ENCODE measurements around the gene IL1RN.
A peak's percentile ranks its signal among the peaks of the same experiment; 100 is the strongest.
"Not testable (repeated sequence)": the region's sequence is repeated elsewhere in the genome, so short reads cannot be mapped to it uniquely, and the experiment has no call there.

Gene IL1RN, protein sequence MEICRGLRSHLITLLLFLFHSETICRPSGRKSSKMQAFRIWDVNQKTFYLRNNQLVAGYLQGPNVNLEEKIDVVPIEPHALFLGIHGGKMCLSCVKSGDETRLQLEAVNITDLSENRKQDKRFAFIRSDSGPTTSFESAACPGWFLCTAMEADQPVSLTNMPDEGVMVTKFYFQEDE

DNA sequence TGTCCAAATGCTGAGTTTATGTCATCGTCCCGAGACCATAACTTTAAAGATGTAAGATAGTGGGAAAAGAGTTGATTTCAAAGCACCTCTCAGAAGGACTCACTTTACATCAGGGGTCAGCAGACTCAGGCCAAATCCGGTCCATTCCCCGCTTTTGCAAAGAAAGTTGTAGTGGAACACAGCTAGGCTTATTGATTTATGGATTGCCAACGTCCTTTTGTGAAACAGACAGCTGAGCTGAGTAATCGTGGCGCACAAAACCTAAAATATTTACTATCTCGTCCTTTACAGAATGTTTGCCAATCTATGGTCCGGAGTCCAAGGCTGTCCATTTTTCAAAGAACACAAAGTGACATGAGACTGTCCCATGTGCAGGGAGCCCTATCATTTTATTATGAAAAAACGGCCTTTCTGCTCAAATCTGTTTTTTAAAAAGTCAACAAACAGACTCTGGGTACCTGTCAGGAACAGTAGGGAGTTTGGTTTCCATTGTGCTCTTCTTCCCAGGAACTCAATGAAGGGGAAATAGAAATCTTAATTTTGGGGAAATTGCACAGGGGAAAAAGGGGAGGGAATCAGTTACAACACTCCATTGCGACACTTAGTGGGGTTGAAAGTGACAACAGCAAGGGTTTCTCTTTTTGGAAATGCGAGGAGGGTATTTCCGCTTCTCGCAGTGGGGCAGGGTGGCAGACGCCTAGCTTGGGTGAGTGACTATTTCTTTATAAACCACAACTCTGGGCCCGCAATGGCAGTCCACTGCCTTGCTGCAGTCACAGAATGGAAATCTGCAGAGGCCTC is at the start of gene IL1RN:
TSS of gene IL1RN (plus strand) at position 754 of the 801 bp plus-strand sequence. CDS start at position 781, 27 bp downstream.
- no peak for DNase-seq

DNA sequence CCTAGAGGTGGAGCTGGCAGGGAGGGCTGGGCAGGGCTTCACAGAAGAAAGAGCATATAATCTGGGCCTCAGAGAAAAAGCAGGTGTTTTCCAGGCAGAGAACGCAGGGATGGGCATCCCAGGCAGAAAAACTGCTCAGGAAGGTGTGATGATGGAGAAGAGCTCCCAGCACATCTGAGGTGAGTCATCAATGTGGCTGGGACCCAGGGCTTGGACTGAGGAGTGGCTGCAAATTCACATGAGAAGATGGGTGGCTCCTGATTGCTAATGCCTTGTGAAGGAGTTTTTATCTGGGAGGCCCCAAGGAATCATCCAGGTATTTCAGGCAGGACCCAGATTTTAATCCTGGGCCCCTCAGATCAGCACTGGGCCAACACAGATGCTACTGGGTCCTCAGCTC is 49.5 kb upstream of the IL1RN start:
- no peak for DNase-seq

DNA sequence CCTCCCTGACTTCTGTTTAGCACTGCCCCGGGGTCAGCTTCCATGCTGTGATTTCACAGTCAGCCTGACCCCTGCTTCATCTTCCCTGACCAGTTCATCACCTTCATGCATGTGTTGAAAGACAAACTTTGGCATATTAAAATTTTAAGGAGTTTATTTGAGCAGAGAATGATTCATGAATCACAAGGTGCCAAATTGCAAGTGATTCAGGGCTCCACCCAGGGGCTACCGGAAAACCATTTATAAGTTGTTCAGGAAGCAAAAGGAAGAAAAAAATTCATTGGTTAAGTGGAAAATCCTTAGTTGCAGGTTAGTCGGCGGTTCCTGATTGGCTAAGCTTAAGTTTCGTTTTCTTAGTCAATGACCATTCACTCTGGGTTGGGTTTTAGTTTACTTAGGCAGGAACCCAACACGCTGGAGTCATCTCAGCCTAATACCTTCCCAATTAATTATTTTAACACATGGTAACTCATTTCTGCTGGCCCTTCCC is 49.0 kb upstream of the IL1RN start:
- DNase-seq, result no peak

DNA sequence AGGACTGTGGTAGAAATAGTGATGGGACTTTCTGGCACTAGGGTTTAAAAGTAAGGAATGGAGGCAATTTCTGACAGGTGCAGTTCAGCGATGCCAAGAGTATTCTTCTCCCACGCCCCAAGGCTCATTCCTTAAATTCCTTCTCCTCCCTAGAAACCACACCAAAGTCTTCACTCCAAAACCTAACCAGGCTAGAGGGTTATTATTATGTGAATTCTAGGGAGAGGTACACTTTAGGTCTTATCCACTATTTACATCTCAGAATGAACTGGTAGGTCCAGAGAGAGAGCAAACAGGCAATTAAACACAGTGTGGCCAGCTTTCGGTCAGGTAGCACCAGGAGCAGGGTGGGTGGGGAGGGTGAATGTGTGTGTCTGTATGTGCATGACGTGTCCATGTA is 48.3 kb upstream of the IL1RN start:
- DNase-seq, result no peak

DNA sequence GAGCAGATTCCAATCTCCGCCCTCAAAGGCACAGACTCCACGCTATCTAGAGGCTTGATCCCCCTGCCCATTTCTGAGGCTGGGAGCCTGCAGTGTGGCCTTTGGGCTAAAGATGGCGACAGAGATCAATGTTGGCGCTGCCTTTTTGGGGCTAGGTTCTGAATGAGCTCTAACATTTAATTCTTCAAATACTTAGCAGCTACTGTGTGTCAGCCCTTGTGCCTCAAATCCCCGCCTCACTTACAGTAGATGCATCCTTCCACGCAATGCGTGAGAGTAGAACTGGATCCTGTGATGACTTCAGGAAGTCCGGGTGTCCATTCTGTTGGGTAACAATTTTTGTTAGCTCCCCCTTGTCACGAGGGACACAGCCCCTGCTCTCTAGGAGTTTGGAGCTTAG is 47.3 kb upstream of the IL1RN start:
- DNase-seq, result peak; percentile 1 to 38

DNA sequence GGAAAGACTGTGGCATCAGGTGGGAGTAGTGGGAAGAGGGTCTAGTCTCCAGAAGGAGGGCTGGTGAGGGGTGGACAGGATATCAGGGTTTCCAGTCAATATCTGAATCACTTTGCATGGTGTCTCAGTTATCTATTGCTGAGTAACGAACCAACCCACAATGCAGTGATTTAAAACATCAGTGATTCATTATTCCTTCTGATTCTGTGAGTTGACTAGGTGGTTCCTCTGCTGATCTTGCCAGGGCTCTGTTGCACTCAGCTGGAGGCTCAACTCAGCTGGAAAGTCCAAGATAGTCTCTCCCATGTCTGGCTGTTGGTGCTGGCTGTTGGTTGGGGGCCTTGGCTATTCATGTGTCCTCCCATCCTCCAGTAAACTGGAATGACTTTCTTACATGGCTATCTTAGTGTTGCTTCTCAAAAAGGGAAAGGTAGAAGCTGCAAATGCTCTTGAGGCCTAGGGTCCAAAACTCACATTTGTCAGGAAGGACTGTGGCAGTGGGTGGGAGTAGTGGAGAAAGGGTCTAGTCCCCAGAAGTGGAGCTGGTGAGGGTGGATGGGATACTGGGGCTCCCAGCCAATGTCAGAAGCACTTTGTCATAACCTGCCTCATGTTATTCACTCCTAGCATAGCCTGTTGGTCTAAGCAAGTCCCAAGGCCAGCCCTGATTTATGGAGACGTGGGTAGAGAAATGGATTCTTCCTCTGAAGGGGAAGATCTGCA is 45.7 kb upstream of the IL1RN start:
- DNase-seq, result no peak

DNA sequence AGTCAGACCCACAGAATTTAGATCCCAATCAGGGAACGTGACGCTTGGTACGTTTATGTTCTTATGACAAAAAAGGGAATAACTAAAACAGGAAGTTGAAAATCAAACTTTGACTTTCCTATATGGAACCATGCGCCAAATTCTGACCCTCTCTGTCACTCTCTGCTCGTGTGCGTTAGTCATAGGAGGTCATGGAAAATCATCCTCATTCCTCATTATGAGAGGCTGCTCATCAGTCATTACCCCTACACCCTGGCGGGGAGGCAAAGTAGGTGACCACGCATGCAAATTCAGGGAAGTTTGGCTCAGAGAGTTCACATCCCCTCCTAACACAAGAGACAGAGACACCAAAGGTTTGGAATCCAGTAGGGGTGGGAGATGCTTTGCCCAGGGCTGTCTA is 44.1 kb upstream of the IL1RN start:
- DNase-seq, result no peak

DNA sequence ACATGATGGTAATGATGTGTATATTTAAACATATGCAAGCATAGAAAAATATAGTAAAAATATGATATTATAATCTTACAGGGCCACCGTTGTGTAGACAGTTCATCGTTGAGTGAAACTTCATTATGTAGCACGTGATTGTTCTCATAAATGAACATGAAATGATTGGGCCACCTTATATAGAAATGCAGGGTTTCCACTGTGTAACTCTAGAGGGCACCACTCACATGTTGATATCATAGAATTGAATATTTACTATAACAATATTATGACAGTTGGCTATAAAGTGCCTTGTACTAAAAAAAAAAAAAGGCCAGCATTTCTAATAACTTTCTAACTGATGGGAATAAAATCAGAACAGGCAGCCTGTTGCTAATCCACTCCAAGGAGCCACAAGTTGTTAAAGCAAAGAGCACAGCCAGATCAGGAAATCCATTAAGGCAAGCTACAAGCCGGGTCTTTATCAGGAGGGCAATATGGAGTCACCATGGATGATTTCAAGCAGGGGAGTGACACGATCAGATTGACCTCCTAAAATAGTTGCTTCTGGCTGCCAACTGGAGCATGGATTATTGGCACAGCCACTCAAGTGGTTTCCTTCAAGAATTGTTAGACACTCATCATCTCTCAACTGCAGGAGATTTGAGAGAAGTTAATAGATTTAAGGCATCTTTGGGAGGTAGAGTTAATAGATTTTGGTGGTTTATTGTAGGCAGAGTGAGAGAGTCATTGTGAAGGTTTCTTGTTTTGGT is 43.0 kb upstream of the IL1RN start:
- no peak for DNase-seq

DNA sequence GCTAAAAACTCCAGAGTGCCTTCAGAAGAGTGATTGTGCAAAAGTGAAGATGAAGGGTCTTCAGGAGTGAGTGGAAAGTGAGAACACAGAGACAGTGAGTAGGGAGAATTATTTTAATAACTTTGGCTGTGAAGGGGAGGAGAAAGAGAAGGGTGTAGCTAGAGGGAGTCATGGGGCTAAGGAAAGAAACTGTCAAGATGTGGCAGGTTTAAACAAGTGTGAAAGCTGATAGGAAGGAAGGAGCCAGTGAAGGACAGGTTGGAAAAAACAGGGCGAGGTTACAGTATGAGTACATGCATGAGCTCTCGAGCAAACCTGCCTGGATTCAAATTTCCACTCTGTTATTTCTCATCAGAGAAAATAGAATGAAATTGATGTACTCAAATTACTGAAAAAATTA is 41.9 kb upstream of the IL1RN start:
- DNase-seq, result no peak

DNA sequence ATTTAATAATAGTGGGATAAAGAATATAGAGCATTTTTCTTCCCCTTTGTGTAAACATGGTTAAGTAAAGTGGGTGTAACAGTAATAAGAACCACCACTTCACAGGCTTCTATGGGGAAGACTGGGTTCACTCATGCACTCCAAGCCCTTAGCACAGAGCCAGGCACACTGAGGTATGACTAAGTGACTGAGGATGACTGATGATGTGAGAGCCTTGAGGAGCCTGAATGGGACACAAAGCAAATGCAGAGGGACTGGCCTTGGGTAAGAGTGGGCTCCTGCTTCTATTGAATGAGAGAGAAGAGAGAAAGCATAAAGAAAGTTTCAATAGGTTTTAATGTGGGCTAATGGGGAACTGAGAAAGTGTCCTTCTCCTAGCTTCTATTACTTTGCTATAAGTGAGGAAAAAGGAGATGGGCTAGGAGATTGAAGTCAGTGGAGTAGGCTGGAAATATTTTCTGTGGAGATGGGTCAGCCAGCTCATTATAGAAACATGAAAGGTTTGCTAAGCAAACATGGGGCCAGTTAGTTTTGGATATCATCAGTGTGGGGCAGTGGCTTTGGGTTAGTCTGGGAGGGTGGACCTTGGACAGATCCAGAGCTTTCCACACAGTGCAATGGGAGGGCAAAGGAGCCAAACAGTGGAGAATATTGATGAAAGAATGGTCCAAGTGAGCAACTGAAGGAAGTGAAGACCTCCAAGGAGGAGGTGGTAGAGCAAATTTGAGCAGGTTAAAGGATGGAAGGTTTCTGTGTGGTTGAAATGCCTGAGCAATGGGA is 39.0 kb upstream of the IL1RN start:
- DNase-seq, result no peak

DNA sequence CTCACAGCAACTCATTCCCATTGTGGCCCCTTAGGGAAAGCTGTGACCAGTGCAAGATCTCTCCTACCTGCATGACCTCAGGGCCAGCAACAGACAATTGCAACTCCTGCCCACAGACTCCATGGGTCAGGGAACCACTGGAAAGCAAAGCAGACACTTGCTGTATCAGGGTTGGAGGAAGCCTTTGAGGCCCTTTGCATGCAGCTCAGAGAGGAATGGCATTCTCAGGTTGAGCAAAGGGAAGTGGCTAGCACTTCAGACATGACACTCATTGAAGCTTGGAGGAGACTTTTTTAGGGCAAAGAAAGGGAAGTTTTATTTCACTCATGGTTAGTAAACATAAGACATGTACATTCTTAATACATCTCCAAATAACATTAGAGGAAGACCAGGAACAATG is 37.5 kb upstream of the IL1RN start:
- no peak for DNase-seq

DNA sequence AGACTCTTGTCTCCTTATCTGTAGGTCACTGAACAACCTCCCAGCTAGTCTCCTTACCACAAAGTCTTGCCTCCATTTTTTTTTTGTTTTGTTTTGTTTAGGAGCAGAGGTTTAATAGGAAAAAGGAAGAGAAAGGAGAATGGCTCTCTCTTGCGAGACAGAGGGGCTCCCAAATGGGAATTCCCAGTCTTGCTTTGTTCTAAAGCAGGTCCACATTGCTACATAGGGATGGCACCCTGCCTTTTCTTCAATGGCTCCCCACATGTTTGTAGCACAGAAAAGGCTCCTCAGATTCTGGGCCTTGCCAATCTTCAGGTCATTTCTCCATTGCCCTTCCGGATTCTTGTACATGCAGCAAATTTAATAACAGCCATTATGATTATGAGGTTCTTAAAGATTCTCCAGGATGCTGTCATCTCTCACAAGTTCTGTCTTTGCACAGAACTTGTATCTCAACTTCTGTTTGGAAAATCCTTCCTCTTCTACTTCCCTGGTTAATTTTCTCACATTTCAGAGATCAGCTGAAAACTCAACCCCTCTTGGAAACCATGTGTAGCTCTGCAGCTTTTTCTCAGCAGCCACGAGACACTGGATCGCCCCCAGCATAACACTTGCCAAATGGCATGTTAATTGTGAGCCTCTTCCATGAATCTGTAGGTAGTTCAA is 36.0 kb upstream of the IL1RN start:
- no peak for DNase-seq

DNA sequence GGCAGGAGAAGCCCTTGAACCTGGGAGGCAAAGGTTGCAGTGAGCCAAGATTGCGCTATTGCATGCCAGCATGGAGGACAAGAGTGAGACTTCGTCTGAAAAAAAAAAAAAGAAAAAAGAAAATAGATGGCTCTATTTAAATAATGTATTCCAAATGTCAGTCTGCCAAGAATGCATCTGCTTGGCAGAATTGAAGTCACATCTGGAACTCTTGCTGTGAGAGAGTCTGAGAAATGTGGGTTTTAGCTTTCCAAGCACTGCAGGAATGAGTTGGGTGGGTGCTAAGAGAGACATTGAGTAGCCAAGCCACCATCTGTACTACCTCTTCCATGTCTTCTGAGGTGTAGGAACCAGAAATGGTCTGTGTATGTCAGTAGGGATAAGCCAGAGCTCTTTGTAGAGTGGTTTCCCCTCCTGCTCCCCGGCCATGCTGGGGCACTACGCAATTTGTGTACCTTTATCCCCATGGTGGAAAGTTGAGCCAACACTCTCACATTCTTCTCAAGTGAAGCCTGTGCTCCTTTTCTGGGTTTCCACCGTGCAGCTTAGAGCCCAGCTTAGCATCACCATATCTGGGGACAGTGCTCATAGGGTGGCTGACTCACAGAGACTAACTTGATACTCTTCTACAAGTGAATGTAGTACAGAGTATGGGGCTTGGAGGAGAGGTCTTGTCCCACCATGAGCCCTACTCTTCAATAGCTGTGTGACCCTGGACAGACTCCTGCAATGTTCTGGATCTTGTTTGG is 34.4 kb upstream of the IL1RN start:
- no peak for DNase-seq

DNA sequence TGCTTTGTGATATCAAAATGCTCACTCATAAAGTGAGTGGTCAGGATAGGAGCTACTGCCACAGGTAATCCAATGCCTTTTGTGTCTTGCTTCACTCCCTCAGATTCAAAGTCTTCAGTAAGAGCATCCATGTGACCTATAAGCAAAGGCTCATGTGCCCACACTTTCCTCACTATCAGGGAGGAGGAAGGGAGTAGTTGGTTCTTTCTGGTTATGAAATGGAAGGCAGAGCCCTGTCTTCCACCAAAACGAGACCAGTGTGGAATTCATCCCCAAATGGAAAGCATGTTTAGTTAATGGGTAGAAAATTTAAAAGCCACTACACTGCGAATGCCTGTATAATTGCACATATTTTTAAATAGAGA is 33.8 kb upstream of the IL1RN start:
- DNase-seq, result no peak

DNA sequence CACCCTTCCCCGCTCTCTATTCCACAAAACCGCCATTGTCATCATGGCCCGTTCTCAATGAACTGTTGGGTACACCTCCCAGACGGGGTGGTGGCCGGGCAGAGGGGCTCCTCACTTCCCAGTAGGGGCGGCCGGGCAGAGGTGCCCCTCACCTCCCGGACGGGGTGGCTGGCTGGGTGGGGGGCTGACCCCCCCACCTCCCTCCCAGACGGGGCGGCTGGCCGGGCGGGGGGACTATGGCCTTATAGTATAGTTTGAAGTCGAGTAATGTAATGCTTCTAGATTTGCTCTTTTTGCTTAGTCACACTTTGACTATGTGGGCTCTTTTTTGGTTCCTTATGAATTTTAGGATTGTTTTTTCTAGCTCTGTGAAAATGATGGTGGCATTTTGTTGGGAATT is 31.1 kb upstream of the IL1RN start:
- DNase-seq, result not testable (repeated sequence)

DNA sequence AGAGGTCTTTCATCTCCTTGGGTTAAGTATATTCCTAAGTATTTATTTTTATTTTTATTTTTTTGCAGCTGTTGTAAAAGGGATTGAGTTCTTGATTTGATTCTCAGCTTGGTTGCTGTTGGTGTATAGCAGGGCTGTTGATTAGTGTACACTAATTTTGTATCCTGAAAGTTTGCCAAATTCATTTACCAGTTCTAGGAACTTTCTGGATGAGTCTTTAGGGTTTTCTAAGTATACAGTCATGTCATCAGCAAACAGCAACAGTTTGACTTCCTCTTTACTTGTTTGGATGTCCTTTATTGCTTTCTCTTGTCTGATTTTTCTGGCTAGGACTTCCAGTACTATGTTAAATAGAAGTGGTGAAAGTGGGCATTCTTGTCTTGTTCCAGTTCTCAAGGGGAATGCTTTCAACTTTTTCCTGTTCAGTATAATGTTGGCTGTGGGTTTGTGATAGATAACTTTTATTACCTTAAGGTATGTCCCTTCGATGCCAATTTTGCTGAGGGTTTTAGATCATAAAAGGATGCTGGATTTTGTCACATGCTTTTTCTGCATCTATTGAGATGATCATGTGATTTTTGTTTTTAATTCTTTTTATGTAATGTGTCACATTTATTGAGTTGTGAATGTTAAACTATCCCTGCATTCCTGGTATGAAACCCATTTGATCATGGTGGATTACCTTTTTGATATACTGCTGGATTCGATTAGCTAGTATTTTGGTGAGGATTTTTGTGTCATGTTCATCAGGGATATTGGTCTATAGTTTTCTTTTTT is 30.4 kb upstream of the IL1RN start:
- not testable (repeated sequence) for DNase-seq

DNA sequence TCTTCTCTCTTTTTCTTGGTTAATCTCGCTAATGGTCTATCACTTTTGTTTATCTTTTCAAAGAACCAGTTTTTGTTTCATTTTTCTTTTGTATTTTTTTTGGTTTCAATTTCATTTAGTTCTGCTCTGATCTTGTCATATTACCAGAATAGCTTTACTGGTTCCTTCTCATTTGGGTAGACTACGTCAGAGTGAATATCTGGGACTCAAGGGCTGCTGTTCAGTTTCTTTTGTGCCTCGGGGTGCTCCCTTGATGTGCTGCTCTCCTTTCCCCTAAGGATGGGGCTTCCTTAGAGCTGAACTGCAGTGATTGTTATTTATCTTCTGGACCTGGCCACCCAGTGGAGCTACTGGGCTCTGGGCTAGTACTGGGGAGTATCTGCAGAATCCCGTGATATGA is 29.4 kb upstream of the IL1RN start:
- no peak for DNase-seq

DNA sequence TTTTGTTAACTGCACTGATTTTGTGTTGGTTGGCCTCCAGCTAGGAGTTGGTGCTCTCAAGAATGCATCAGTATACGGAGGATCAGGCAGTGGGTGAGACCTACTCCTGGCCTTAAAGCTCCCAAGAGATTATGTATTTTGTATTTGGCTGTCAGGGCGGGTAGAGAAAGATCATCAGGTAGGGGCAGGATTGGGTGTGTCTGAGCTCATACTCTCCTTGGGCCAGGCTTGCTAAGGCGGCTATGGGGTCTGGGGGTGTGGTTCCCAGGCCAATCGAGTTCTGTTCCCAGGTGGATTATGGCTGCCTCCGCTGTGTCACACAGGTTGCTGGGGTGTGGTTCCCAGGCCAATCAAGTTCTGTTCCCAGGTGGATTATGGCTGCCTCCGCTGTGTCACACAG is 28.9 kb upstream of the IL1RN start:
- DNase-seq, result no peak

DNA sequence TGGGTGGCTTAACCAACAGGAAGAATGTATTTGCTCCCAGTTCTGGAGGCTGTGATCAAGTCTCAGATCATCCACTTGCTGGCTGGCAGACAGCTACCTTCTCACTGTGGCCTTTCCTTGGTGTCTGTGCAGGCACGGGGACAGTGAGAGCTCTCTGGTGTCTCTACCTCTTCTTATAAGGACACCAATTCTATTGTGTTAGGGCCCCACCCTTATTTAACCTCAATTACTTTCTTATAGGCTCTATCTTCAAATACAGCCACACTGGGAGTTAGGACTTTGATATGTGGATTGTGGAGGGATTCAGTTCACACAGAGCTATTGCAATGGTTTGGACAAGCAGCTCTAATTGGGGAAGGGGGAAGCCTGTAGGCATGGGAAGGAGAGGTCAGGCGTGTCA is 25.3 kb upstream of the IL1RN start:
- no peak for DNase-seq

DNA sequence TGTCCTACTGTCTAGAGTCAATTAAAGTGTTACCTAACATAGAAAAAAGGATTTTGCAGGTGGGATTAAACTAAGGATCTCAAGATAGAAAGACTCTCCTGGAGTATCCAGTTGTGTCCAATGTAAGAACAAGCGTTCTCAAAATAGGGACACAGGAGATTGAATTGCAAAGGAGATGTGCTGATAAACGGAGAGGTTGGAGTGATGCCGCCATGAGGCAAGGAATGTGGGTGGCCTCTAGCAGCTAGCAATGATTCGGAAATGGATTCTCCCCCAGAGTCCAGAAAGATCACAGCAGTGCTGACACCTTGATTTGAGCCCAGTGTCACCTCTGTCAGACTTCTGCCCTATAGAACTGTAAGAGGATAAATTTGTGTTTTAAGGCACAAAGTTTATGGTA is 24.1 kb upstream of the IL1RN start:
- DNase-seq, result no peak
